Endothelial cell (in vitro differentiated cells): Measurements from ENCODE around the gene MOB3B. TPM values are rescaled to one million over a fixed set of nuclear protein-coding genes. Genes with fewer than 3 reads are reported as not detected.

ENCODE experiments used
- DNase-seq: peaks from one replicate; pipeline ENCODE4 v3.0.0; 2021; ENCODE audit warnings: low spot score
- H3K27ac Mint-ChIP-seq: one replicate; pipeline ENCODE4 v1.8.0; 2021; ENCODE audit warnings: mixed read lengths, inconsistent platforms; ENCODE audit not compliant: unreplicated experiment
- H3K27me3 Mint-ChIP-seq: one replicate; pipeline ENCODE4 v1.8.0; 2021; ENCODE audit warnings: mild to moderate bottlenecking, moderate library complexity, mixed read lengths, inconsistent platforms; ENCODE audit not compliant: unreplicated experiment
- H3K36me3 Mint-ChIP-seq: one replicate; pipeline ENCODE4 v1.8.0; 2021; ENCODE audit warnings: mild to moderate bottlenecking, low read depth, mixed read lengths, inconsistent platforms; ENCODE audit not compliant: unreplicated experiment
- H3K4me1 Mint-ChIP-seq: one replicate; pipeline ENCODE4 v1.8.0; 2021; ENCODE audit warnings: mild to moderate bottlenecking, mixed read lengths, inconsistent platforms; ENCODE audit not compliant: unreplicated experiment
- H3K4me3 Mint-ChIP-seq: one replicate; pipeline ENCODE4 v1.8.0; 2021; ENCODE audit warnings: mild to moderate bottlenecking, mixed read lengths, inconsistent platforms; ENCODE audit not compliant: unreplicated experiment
- H3K9me3 Mint-ChIP-seq: one replicate; pipeline ENCODE4 v1.8.0; 2021; ENCODE audit warnings: mixed read lengths, inconsistent platforms; ENCODE audit not compliant: unreplicated experiment
- total RNA-seq: library from RNA; stranded (reverse); fragmentation: NEBNext Ultra II Directional; extraction: Animal tissue kit (Norgen Biotek cat#: 25700); gene quantifications from one replicate; pipeline ENCODE4 v1.2.1, GENCODE V29; 2021; ENCODE audit not compliant: unreplicated experiment
- TF ChIP-seq, protein P1 (sequence below): fragments of 200-600 bp; sonication (generic); IDR thresholded peaks from one replicate; pipeline ENCODE4 v1.5.0; 2021; ENCODE audit warnings: antibody characterized with exemption; ENCODE audit not compliant: unreplicated experiment

MOB3B gene
- total RNA-seq, 1 donor from 2014 or later, result 6.4 TPM

- Mint-ChIP-seq H3K27me3 (peaks cover 8% of the 10 kb centered on the region), H3K36me3 (peaks cover 4% of the 10 kb centered on the region), H3K4me3 (no peak overlapping the region), H3K4me1 (peaks cover 13% of the 10 kb centered on the region), H3K27ac (no peak overlapping the region), H3K9me3 (no peaks in the 10 kb centered on the region)
- TF ChIP-seq, protein P1, sequence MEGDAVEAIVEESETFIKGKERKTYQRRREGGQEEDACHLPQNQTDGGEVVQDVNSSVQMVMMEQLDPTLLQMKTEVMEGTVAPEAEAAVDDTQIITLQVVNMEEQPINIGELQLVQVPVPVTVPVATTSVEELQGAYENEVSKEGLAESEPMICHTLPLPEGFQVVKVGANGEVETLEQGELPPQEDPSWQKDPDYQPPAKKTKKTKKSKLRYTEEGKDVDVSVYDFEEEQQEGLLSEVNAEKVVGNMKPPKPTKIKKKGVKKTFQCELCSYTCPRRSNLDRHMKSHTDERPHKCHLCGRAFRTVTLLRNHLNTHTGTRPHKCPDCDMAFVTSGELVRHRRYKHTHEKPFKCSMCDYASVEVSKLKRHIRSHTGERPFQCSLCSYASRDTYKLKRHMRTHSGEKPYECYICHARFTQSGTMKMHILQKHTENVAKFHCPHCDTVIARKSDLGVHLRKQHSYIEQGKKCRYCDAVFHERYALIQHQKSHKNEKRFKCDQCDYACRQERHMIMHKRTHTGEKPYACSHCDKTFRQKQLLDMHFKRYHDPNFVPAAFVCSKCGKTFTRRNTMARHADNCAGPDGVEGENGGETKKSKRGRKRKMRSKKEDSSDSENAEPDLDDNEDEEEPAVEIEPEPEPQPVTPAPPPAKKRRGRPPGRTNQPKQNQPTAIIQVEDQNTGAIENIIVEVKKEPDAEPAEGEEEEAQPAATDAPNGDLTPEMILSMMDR, result no peak
- DNase-seq, result no peak
Observed at GRCh38 chr9:27331393-27331792, 198.2 kb downstream of the MOB3B start.

DNA sequence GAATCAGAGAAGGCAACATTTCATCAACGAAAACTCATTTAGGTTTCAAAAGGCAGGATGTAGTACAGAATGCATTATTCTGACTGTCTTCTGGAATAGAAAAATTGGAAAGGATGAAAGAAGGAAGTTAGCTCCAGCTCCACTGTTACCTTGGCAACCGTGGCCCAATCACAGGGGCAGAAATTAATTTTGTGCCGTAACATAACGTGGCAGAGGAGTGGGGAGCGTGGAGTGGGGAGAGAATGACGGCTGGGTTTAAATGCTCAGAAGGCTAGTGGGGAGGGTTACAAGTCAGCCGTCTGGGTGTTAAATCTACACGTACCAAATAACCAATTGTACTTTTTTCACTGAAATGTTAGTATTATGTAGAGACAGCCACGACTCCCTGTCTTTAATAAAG lies 200.3 kb downstream of the MOB3B start:
- no peaks in the 10 kb centered on the region for H3K9me3 Mint-ChIP-seq
- H3K4me1 Mint-ChIP-seq, result peaks cover 9% of the 10 kb centered on the region
- H3K4me3 Mint-ChIP-seq, result no peak overlapping the region
- no peak overlapping the region for H3K27ac Mint-ChIP-seq
- peaks cover 7% of the 10 kb centered on the region for H3K36me3 Mint-ChIP-seq
- no peak for DNase-seq
- H3K27me3 Mint-ChIP-seq, result peaks cover 4% of the 10 kb centered on the region
- TF ChIP-seq, protein P1, result no peak

GRCh38 chr9:27328483-27328882 lies 201.1 kb downstream of the MOB3B start:
- H3K27ac Mint-ChIP-seq, result no peak overlapping the region
- H3K4me1 Mint-ChIP-seq, result peaks cover 4% of the 10 kb centered on the region
- DNase-seq, result no peak
- H3K4me3 Mint-ChIP-seq, result no peak overlapping the region
- H3K9me3 Mint-ChIP-seq, result no peaks in the 10 kb centered on the region
- TF ChIP-seq, protein P1, result no peak
- peaks cover 7% of the 10 kb centered on the region for H3K36me3 Mint-ChIP-seq
- H3K27me3 Mint-ChIP-seq, result peaks cover 4% of the 10 kb centered on the region

GRCh38 chr9:27311184-27311583 lies 218.4 kb downstream of the MOB3B start:
- Mint-ChIP-seq H3K9me3 (no peaks in the 10 kb centered on the region), H3K27me3 (no peaks in the 10 kb centered on the region), H3K4me1 (no peaks in the 10 kb centered on the region), H3K27ac (no peak overlapping the region), H3K36me3 (no peaks in the 10 kb centered on the region), H3K4me3 (no peak overlapping the region)
- TF ChIP-seq, protein P1, result no peak
- no peak for DNase-seq

GRCh38 chr9:27310582-27310981 lies 219.0 kb downstream of the MOB3B start:
- Mint-ChIP-seq H3K27me3 (no peaks in the 10 kb centered on the region), H3K4me1 (no peaks in the 10 kb centered on the region), H3K9me3 (no peaks in the 10 kb centered on the region), H3K4me3 (no peak overlapping the region), H3K27ac (no peak overlapping the region), H3K36me3 (no peaks in the 10 kb centered on the region)
- TF ChIP-seq, protein P1, result no peak
- no peak for DNase-seq
